Nasal cavity respiratory epithelium epithelial cell of viscerocranial mucosa (primary cell): ENCODE results near the gene INPP1. TPM values are rescaled to one million over a fixed set of nuclear protein-coding genes. Genes with fewer than 3 reads are reported as not detected.

Experiments
- total RNA-seq: library from RNA; depleted of rRNA; stranded (reverse); fragments of >200 nt; gene quantifications from 2 replicates; pipeline ENCODE4 v1.2.3, GENCODE V29; 2014

INPP1 gene
- total RNA-seq: 10.9 and 19.1 TPM in 2 replicates

DNA sequence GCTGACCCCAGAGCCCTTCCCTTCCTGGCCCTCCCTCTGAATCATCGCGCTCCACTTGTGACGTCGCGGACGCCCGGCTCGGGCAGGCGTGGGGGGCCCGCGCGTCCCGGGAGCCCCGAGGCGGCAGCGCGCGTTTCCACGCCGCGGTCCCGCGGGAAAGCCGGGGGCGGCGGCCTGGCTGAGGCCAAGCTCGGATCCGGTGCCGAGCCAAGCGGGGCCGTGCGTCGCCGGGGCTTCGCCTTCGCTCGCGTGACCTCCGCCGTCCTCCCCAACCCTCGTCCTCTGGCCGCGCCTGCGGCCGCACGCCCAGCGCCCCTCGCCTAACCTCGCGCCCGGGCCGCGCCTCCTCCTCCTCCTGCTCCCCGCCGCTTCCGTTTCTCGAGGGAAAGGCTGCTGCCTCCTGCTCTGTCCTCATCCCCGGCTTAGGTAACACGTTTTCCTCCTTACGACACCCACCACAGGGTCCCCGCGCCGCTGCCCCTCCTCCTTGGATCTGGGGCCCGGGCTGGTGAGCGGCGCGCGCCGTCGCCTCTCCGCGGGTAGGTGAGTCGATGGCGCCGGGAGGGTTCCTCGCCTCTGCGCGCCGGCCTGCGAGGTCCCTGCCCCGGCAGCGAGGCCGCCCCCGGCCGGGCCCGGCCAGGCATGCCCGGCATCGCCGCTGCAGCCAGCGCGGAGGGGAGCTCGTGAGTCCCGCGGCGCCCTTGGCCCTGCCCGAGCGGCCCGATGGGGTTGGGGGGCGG, at the start of gene INPP1:
TSS of gene INPP1 (plus strand) at position 54 of the 740 bp plus-strand sequence. CDS start 16,514 bp downstream, outside the sequence.

DNA sequence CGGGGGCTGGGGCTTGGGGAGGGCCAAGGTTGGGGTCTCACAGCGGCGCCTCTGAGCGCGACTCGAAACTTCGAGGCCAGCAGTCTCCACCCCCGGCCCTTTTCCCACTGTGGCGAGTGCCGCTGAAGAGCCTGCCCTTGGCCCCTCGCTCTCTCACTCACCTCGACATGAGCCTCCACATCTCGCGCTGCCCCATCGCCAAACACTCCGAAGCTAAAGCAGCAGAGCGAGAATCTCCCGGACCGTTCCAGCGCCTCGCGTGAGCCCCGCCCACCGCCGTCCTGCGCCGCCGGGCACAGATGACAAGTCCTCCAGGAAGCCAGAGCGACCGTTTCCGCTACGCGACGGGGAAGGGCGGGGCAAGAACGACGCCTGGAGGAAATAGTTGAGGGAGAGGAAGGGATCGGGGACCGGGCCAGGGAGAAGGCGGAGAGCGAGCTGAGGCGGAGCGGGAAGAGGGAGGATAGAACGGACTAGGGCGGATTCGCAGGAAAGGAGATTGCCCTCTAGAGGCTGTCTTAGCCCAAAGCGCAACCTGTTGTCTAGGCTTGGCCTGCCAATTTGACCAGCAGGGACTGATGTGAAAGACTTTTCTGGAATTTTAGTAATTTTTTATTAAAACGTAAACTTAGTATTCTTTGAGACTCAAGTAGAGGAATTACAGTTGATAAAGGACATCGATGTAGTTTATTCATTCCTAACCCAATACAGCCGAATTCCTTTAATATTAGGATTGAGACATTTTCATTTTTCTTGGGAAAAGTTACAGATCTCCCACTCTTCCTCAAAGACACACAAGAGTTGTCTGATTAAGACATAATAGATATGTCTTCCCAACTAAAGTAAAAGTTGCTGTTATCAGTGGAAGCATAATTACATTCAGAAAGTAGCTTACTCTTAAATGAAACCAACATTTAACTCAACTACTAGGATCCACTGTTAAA, 23.6 kb upstream of the INPP1 start, which contains the start of gene HIBCH:
TSS of gene HIBCH (minus strand) at position 272 of the 944 bp plus-strand sequence. CDS start at position 196, 76 bp downstream.

GRCh38 chr2:190407662-190408537, 64.5 kb downstream of the INPP1 start, which contains the start of gene MFSD6:
MFSD6 (plus strand) TSS chr2:190408355; CDS start chr2:190436030, 27,675 bp downstream.

Other genes with a start within 250 kb of the INPP1 start
- gene HIBCH, start 23.8 kb upstream of the INPP1 start, total RNA-seq: 10.3 and 19.6 TPM in 2 replicates
- gene MFSD6, start 64.8 kb downstream of the INPP1 start, total RNA-seq: 31.0 and 55.0 TPM in 2 replicates
- gene NEMP2, start 191.1 kb downstream of the INPP1 start, total RNA-seq: 2.4 and 2.5 TPM in 2 replicates